ENCODE results near the gene DGKH. TPM values are rescaled to one million over a fixed set of nuclear protein-coding genes. Genes with fewer than 3 reads are reported as not detected.

The DGKH gene
- total and polyA plus RNA-seq, 2 of the 13 experiments (the other 11 are each of a cell fraction or from before 2014, with no cell fraction given): 0.01 to 0.13 TPM

DNA sequence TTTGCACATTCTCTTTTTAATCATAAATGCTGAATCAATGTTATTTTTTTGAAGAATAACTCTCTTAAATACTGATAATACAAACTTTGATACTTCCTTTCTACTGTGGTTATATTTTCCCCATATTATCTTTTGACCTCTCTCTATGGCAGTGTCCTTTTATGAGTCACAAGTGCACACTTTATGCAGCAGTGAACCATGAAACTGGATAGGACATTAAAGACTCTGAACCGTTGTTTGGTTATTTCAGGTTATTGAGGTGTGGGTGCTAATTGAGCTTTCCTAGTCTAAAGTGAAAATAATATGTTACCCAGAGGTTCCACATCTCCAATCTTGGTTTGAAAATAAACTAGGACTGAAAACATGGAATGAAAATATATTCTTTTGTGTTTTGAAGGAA is 71.4 kb downstream of the DGKH start:
- intact Hi-C loops (cut with micrococcal nuclease; ENCODE audit: unreplicated experiment) (loop anchor here (5.0 kb wide), 1 partner anchor 578 kb away; no protein-coding TSS in a partner anchor), in situ Hi-C loops (cut with HindIII; ENCODE audit: extremely low pct_ligation_motif_present, low pct_unique_long_range_greater_than_20kb) (loop anchor here (25.0 kb wide), 1 partner anchor 708 kb away; no protein-coding TSS in a partner anchor)
- FAIRE-seq (no peak), DNase-seq (ENCODE audit: low spot score) (no peak), ATAC-seq (no peak)
- POLR2A ChIA-PET: no interaction called here
- no peaks in the 10 kb centered on the region for H4K20me1 ChIP-seq (ENCODE audit: insufficient read depth, low read length)
- H3K4me1 ChIP-seq (ENCODE audit: insufficient read depth, low read length): no peaks in the 10 kb centered on the region
- H3K9ac ChIP-seq (ENCODE audit: insufficient read depth, low read depth, low read length): no peak overlapping the region
- TF ChIP-seq MAFK (conservative IDR thresholded peaks at IDR 0.05 in 1 of 2, IDR thresholded peaks at IDR 0.05 in 1 of 2; ENCODE audit: low read length in 2 of 2): 0 out of 4 replicates have a peak, but pooled peaks of 1 of the 2 experiments have one; percentile 4
- no peak for TF ChIP-seq MXD4 (CRISPR knock-in tag; IDR thresholded peaks at IDR 0.05)
- TF ChIP-seq ZNF24 (IDR thresholded peaks at IDR 0.05): no peak
- H3K4me3 ChIP-seq (replicated peaks in 1 of 3; ENCODE audit: insufficient read depth in 1 of 3, low read depth in 2 of 3, low read length in 3 of 3): no peak overlapping the region
- no peak overlapping the region for H3K4me2 ChIP-seq (ENCODE audit: low read depth, low read length)
- H3K9me3 ChIP-seq (ENCODE audit: low read length): no peaks in the 10 kb centered on the region
- no peak overlapping the region for H2AFZ ChIP-seq (ENCODE audit: low read length)
- no peak overlapping the region for H3K27ac ChIP-seq (ENCODE audit: extremely low read length, insufficient read depth, low read length)
- WGBS (ENCODE audit: low lambda C conversion rate): 3% methylated on average over 1 of the region's 1 CpG
- no TSS peak for BruUV-seq (replicated peaks)
- no peaks in the 10 kb centered on the region for H3K27me3 ChIP-seq (ENCODE audit: control insufficient read depth in 1 of 2, insufficient read depth in 2 of 2, low read length in 2 of 2)
- no peaks in the 10 kb centered on the region for H3K36me3 ChIP-seq (replicated peaks in 1 of 2; ENCODE audit: control insufficient read depth in 1 of 2, insufficient read depth in 2 of 2, low read length in 2 of 2)
- CTCF ChIA-PET (ENCODE audit: low intra/inter-chr PET ratio, low total read pairs): no interaction called here
- H3K79me2 ChIP-seq (ENCODE audit: insufficient read depth, low read length): no peaks in the 10 kb centered on the region

DNA sequence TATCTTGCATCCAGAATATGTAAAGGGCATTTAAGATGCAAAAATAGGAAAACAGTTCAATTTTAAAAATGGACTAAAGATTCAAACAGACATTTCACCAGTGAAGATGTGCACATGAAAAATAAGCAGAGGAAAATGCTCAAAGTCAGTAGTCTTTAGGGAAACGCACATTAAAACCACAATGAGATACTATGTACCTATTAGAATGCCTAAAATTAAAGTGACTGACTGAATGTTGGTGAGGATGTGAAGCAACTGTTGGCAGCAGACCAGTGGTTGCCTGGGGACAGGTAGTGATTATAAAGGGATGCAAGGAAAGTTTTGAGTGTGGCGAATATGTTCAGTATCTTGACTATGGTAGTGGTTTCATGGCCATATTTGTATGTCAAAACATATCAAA is 75.2 kb downstream of the DGKH start:
- WGBS (ENCODE audit: low lambda C conversion rate): 46% methylated on average over 2 of the region's 2 CpGs
- Histone ChIP-seq H4K20me1 (ENCODE audit: insufficient read depth, low read length) (no peaks in the 10 kb centered on the region), H3K9ac (ENCODE audit: insufficient read depth, low read depth, low read length) (no peak overlapping the region), H3K4me3 (replicated peaks in 1 of 3; ENCODE audit: insufficient read depth in 1 of 3, low read depth in 2 of 3, low read length in 3 of 3) (no peak overlapping the region), H3K4me1 (ENCODE audit: insufficient read depth, low read length) (no peaks in the 10 kb centered on the region), H3K27ac (ENCODE audit: extremely low read length, insufficient read depth, low read length) (no peak overlapping the region), H3K36me3 (replicated peaks in 1 of 2; ENCODE audit: control insufficient read depth in 1 of 2, insufficient read depth in 2 of 2, low read length in 2 of 2) (no peaks in the 10 kb centered on the region), H3K9me3 (ENCODE audit: low read length) (no peaks in the 10 kb centered on the region), H3K27me3 (ENCODE audit: control insufficient read depth in 1 of 2, insufficient read depth in 2 of 2, low read length in 2 of 2) (no peaks in the 10 kb centered on the region), H3K4me2 (ENCODE audit: low read depth, low read length) (no peak overlapping the region), H2AFZ (ENCODE audit: low read length) (no peak overlapping the region), H3K79me2 (ENCODE audit: insufficient read depth, low read length) (no peaks in the 10 kb centered on the region)
- ChIA-PET CTCF (ENCODE audit: low intra/inter-chr PET ratio, low total read pairs) (no interaction called here), POLR2A (no interaction called here)
- in situ Hi-C loops (cut with HindIII; ENCODE audit: extremely low pct_ligation_motif_present, low pct_unique_long_range_greater_than_20kb): loop anchor here (25.0 kb wide), 1 partner anchor 711 kb away; no protein-coding TSS in a partner anchor
- TF ChIP-seq, protein P1, sequence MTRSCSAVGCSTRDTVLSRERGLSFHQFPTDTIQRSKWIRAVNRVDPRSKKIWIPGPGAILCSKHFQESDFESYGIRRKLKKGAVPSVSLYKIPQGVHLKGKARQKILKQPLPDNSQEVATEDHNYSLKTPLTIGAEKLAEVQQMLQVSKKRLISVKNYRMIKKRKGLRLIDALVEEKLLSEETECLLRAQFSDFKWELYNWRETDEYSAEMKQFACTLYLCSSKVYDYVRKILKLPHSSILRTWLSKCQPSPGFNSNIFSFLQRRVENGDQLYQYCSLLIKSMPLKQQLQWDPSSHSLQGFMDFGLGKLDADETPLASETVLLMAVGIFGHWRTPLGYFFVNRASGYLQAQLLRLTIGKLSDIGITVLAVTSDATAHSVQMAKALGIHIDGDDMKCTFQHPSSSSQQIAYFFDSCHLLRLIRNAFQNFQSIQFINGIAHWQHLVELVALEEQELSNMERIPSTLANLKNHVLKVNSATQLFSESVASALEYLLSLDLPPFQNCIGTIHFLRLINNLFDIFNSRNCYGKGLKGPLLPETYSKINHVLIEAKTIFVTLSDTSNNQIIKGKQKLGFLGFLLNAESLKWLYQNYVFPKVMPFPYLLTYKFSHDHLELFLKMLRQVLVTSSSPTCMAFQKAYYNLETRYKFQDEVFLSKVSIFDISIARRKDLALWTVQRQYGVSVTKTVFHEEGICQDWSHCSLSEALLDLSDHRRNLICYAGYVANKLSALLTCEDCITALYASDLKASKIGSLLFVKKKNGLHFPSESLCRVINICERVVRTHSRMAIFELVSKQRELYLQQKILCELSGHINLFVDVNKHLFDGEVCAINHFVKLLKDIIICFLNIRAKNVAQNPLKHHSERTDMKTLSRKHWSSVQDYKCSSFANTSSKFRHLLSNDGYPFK (CRISPR knock-in tag; IDR thresholded peaks at IDR 0.05; ENCODE audit: borderline replicate concordance): no peak
- TF ChIP-seq CCAR2 (optimal IDR thresholded peaks at IDR 0.05; ENCODE audit: low read depth, low read length): no peak
- DNase-seq (ENCODE audit: low spot score) (no peak), FAIRE-seq (no peak), ATAC-seq (no peak)
- no TSS peak for BruUV-seq (replicated peaks)
- intact Hi-C loops (cut with micrococcal nuclease; ENCODE audit: unreplicated experiment): loop anchor here (5.0 kb wide), 1 partner anchor 581 kb away; no protein-coding TSS in a partner anchor
